PC-3 (cell line): ENCODE data around the gene TMEM270. TPM values are rescaled to one million over a fixed set of nuclear protein-coding genes. Genes with fewer than 3 reads are reported as not detected.

Experiments used
- ATAC-seq: fragments of 200-7000 bp; cut with Tn5 transposase; 2 replicates; pipeline ENCODE4 v1.9.1; 2020; ENCODE audit warnings: mild to moderate bottlenecking, moderate library complexity
- BruUV-seq: library from RNA; stranded (reverse); fragments of 400-500 nt; replicated peaks from 2 replicates; lab custom pipeline; 2021; lab: Mats Ljungman, UMichigan
- CTCF ChIA-PET: fragments of 300-600 bp; sonication (Branson Sonifier 250); formaldehyde crosslinking; loops from one replicate; lab custom pipeline; 2022; ENCODE audit warnings: antibody characterized with exemption; lab: Charles Lee
- POLR2A ChIA-PET: fragments of 300-600 bp; sonication (Branson Sonifier 250); formaldehyde crosslinking; loops from one replicate; lab custom pipeline; 2022; ENCODE audit warnings: antibody characterized with exemption; ENCODE audit not compliant: unreplicated experiment; lab: Charles Lee
- DNase-seq: peaks from one replicate; pipeline ENCODE4 v3.0.0-alpha.2; 2015
- H2AFZ ChIP-seq: fragments of 300-600 bp; sonication (generic); 2 replicates; pipeline ENCODE4 v1.6.0; 2016; ENCODE audit warnings: antibody characterized with exemption, low read length
- H3F3A ChIP-seq: fragments of 300-600 bp; sonication (generic); one replicate; pipeline ENCODE4 v1.6.0; 2017; ENCODE audit warnings: antibody characterized with exemption, low read length, control low read depth, mild to moderate bottlenecking; ENCODE audit not compliant: unreplicated experiment
- H3K27ac ChIP-seq: fragments of 300-600 bp; sonication (generic); 2 replicates; pipeline ENCODE4 v1.5.1; 2016; ENCODE audit warnings: mild to moderate bottlenecking, low read length
- H3K27me3 ChIP-seq: fragments of 300-600 bp; sonication (generic); 2 replicates; pipeline ENCODE4 v1.6.1; 2016; ENCODE audit warnings: low read length, mixed read lengths
- H3K36me3 ChIP-seq: fragments of 300-600 bp; sonication (generic); 2 replicates; pipeline ENCODE4 v1.6.1; 2016; ENCODE audit warnings: low read depth, mixed run types, low read length, mixed read lengths
- H3K4me1 ChIP-seq: fragments of 300-600 bp; sonication (generic); 2 replicates; pipeline ENCODE4 v1.5.1; 2016; ENCODE audit warnings: low read length; ENCODE audit not compliant: insufficient read depth
- H3K4me2 ChIP-seq: fragments of 300-600 bp; sonication (generic); 2 replicates; pipeline ENCODE4 v1.6.0; 2016; ENCODE audit warnings: low read length
- H3K4me3 ChIP-seq: fragments of 300-600 bp; sonication (generic); 2 replicates; pipeline ENCODE4 v1.5.1; 2016; ENCODE audit warnings: mild to moderate bottlenecking, low read length, mixed read lengths
- H3K79me2 ChIP-seq: fragments of 300-600 bp; sonication (generic); 2 replicates; pipeline ENCODE4 v1.6.1; 2017; ENCODE audit warnings: low read length, mixed read lengths
- H3K9ac ChIP-seq: fragments of 300-600 bp; sonication (generic); 2 replicates; pipeline ENCODE4 v1.6.0; 2016; ENCODE audit warnings: mild to moderate bottlenecking, low read length
- H3K9me2 ChIP-seq: fragments of 300-600 bp; sonication (generic); replicated peaks from 2 replicates; pipeline ENCODE4 v1.6.1; 2016; ENCODE audit warnings: mixed run types, low read length, mixed read lengths
- H3K9me3 ChIP-seq: fragments of 300-600 bp; sonication (generic); 2 replicates; pipeline ENCODE4 v1.6.1; 2016; ENCODE audit warnings: low read length, mixed read lengths
- H4K20me1 ChIP-seq: fragments of 300-600 bp; sonication (generic); 2 replicates; pipeline ENCODE4 v1.6.1; 2016; ENCODE audit warnings: low read length, mixed read lengths
- CTCF ChIP-seq: fragments of 300-600 bp; sonication (generic); conservative IDR thresholded peaks from 2 replicates; pipeline ENCODE4 v1.5.1; 2017; ENCODE audit warnings: antibody characterized with exemption, low read depth, mild to moderate bottlenecking, low read length
- EZH2 ChIP-seq: fragments of 300-600 bp; sonication (generic); IDR thresholded peaks from one replicate; pipeline ENCODE4 v1.6.1; 2017; ENCODE audit warnings: antibody characterized with exemption, mild to moderate bottlenecking, low read length; ENCODE audit not compliant: unreplicated experiment
- EZH2phosphoT487 ChIP-seq: fragments of 300-600 bp; sonication (generic); IDR thresholded peaks from 2 replicates; pipeline ENCODE4 v1.6.1; 2018; ENCODE audit warnings: mild to moderate bottlenecking, antibody characterized with exemption, low read length, borderline replicate concordance
- intact Hi-C: fragments of 100-400 bp; cut with micrococcal nuclease; formaldehyde crosslinking; loops from 2 replicates; pipeline ENCODE4 v1.9.0; 2023
- total RNA-seq: library from RNA; depleted of rRNA; stranded (reverse); fragments of >200 nt; gene quantifications from 2 replicates; pipeline ENCODE4 v1.2.3, GENCODE V29; 2014

TMEM270 gene
- total RNA-seq, 1 experiment from 2014 or later: not detected

GRCh38 chr7:73899731-73900142 lies 38.8 kb downstream of the TMEM270 start:
- intact Hi-C loops: no loop called here
- peak; percentile 64 for DNase-seq
- no peaks in the 10 kb centered on the region for H3K79me2 ChIP-seq
- POLR2A ChIA-PET: interaction anchor here (0.8 kb wide), 1 partner anchor 9 kb away, joined by 4 read pairs; no protein-coding TSS in a partner anchor
- H3K27me3 ChIP-seq: no peaks in the 10 kb centered on the region
- H3K9ac ChIP-seq: no peak overlapping the region
- CTCF ChIA-PET: no interaction called here
- ATAC-seq: peak; percentile 41
- no peak overlapping the region for H3K27ac ChIP-seq
- no peaks in the 10 kb centered on the region for H3F3A ChIP-seq
- no peaks in the 10 kb centered on the region for H3K9me2 ChIP-seq
- H3K36me3 ChIP-seq: no peaks in the 10 kb centered on the region
- BruUV-seq: no TSS peak
- peak overlapping the region; percentile 51 for H2AFZ ChIP-seq
- no peaks in the 10 kb centered on the region for H4K20me1 ChIP-seq
- peak overlapping the region; percentile 37 for H3K4me2 ChIP-seq
- H3K4me1 ChIP-seq: peaks cover 13% of the 10 kb centered on the region
- H3K4me3 ChIP-seq: no peak overlapping the region
- no peaks in the 10 kb centered on the region for H3K9me3 ChIP-seq
- TF ChIP-seq CTCF (no peak), EZH2phosphoT487 (no peak), EZH2 (no peak)

- no peak for ATAC-seq
- Histone ChIP-seq H3K27ac (no peak overlapping the region), H3K9me3 (no peaks in the 10 kb centered on the region), H3K4me2 (peak overlapping the region; percentile 37; the same call in 1 of the 2 replicates), H3F3A (no peaks in the 10 kb centered on the region), H3K79me2 (no peaks in the 10 kb centered on the region), H2AFZ (no peak overlapping the region), H3K36me3 (no peaks in the 10 kb centered on the region), H3K9ac (no peak overlapping the region), H3K27me3 (no peaks in the 10 kb centered on the region), H3K4me3 (no peak overlapping the region), H3K4me1 (peaks cover 9% of the 10 kb centered on the region), H3K9me2 (no peaks in the 10 kb centered on the region), H4K20me1 (no peaks in the 10 kb centered on the region)
- DNase-seq: no peak
- POLR2A ChIA-PET: interaction anchor here (0.8 kb wide), 1 partner anchor 9 kb away, joined by 4 read pairs; no protein-coding TSS in a partner anchor
- no TSS peak for BruUV-seq
- intact Hi-C loops: no loop called here
- TF ChIP-seq CTCF (no peak), EZH2phosphoT487 (no peak), EZH2 (no peak)
- CTCF ChIA-PET: no interaction called here
Observed at GRCh38 chr7:73900286-73900685, 39.3 kb downstream of the TMEM270 start.

- Histone ChIP-seq H3K9me2 (no peaks in the 10 kb centered on the region), H3K4me1 (peaks cover 9% of the 10 kb centered on the region), H3K27ac (no peak overlapping the region), H3K79me2 (no peaks in the 10 kb centered on the region), H3K9ac (no peak overlapping the region), H4K20me1 (no peaks in the 10 kb centered on the region), H3K9me3 (no peaks in the 10 kb centered on the region), H3K27me3 (no peaks in the 10 kb centered on the region), H3K4me3 (no peak overlapping the region), H3K36me3 (no peaks in the 10 kb centered on the region), H2AFZ (no peak overlapping the region), H3F3A (no peaks in the 10 kb centered on the region), H3K4me2 (no peak overlapping the region)
- CTCF ChIA-PET: no interaction called here
- ATAC-seq (no peak), DNase-seq (no peak)
- intact Hi-C loops: no loop called here
- BruUV-seq: no TSS peak
- no peak for TF ChIP-seq EZH2phosphoT487
- TF ChIP-seq EZH2: no peak
- TF ChIP-seq CTCF: no peak
- POLR2A ChIA-PET: no interaction called here
Observed at GRCh38 chr7:73901231-73901822, 40.4 kb downstream of the TMEM270 start.
